Neural cell (in vitro differentiated cells): ENCODE data around the gene RENBP.
"Not testable (repeated sequence)": the region's sequence is repeated elsewhere in the genome, so short reads cannot be mapped to it uniquely, and the experiment has no call there.

ENCODE experiments used
- EZH2 ChIP-seq: fragments of 200-600, 300-800 bp; shearing (Covaris generic), sonication (generic); IDR thresholded peaks from 2 replicates; pipeline ENCODE4 v1.6.1; 2014; ENCODE audit warnings: antibody characterized with exemption, low read length, borderline replicate concordance, mild to moderate bottlenecking; ENCODE audit not compliant: insufficient read depth, poor library complexity, severe bottlenecking
- POLR2AphosphoS5 ChIP-seq: IDR thresholded peaks from 2 replicates; pipeline ENCODE4 v1.6.1; 2012
- RAD21 ChIP-seq: fragments of 450-650 bp; conservative IDR thresholded peaks from 2 replicates; pipeline ENCODE4 v1.6.1; 2014; ENCODE audit warnings: antibody characterized with exemption, mild to moderate bottlenecking, moderate library complexity
- SMC3 ChIP-seq: fragments of 450-650 bp; conservative IDR thresholded peaks from 2 replicates; pipeline ENCODE4 v1.6.1; 2014; ENCODE audit warnings: antibody characterized with exemption, mild to moderate bottlenecking, moderate library complexity; ENCODE audit not compliant: poor library complexity
- TAF1 ChIP-seq: IDR thresholded peaks from 2 replicates; pipeline ENCODE4 v1.6.1; 2012; ENCODE audit warnings: low read depth
- TF ChIP-seq, protein P1 (sequence below): fragments of 450-650 bp; IDR thresholded peaks from 2 replicates; pipeline ENCODE4 v1.5.1; 2014; ENCODE audit warnings: antibody characterized with exemption, mild to moderate bottlenecking, moderate library complexity; ENCODE audit not compliant: poor library complexity, severe bottlenecking

DNA sequence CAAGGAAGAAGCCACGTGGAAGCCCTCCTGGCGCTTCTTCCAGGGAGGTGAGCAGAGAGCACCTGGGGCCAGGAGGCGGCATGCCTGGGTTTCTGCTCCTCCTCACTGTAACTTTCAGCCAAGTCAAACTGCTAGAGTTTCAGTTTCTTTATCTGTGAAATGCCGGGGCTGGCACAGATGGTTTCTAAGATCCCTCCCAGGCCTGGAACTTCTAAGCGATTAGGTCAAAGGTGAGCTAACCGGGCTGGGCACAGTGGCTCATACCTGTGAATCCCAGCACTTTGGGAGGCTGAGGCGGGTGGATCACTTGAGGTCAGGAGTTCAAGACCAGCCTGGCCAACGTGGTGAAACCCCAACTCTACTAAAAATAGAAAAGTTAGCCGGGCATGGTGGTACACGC lies 36.0 kb upstream of the RENBP start:
- TF ChIP-seq, protein P1, sequence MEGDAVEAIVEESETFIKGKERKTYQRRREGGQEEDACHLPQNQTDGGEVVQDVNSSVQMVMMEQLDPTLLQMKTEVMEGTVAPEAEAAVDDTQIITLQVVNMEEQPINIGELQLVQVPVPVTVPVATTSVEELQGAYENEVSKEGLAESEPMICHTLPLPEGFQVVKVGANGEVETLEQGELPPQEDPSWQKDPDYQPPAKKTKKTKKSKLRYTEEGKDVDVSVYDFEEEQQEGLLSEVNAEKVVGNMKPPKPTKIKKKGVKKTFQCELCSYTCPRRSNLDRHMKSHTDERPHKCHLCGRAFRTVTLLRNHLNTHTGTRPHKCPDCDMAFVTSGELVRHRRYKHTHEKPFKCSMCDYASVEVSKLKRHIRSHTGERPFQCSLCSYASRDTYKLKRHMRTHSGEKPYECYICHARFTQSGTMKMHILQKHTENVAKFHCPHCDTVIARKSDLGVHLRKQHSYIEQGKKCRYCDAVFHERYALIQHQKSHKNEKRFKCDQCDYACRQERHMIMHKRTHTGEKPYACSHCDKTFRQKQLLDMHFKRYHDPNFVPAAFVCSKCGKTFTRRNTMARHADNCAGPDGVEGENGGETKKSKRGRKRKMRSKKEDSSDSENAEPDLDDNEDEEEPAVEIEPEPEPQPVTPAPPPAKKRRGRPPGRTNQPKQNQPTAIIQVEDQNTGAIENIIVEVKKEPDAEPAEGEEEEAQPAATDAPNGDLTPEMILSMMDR, result not testable (repeated sequence)
- not testable (repeated sequence) for TF ChIP-seq RAD21, SMC3, EZH2, POLR2AphosphoS5, TAF1
